ENCODE data around the gene CANT1. TPM values are rescaled to one million over a fixed set of nuclear protein-coding genes. Genes with fewer than 3 reads are reported as not detected.

The CANT1 gene
- total RNA-seq, 4 donors from 2014 or later, result 17.5 to 38.3 (median 26.6) TPM

DNA sequence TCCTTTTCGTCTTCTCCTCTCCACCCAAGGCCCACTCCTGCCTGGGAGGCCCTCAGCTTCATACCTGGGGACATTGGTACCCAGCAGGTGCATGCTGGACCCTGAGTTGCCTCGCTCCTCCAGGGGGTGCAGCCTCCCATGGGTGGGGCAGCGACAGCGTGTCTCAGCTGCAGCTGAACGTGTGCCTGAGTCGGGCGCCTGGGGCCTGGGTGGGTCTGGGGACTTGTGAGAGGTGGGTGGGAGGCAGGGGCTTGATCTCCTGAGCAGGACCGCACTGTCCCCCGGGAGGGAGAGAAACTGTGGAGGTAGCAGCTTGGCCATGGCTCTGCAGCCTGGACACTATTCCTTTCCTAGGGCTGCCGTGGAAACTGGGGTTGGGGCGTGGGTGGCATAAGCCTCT, 40.3 kb upstream of the CANT1 start:
- peaks cover 6 to 10% of the 10 kb centered on the region in 2 donors for H3K4me1 ChIP-seq
- H3K9me3 ChIP-seq, result no peaks in the 10 kb centered on the region
- ATAC-seq (no peak), DNase-seq (no peak)
- in situ Hi-C loops (cut with MboI; ENCODE audit: low sequenced_read_pairs in 4 of 4) (loop anchor here (5.0 to 25.0 kb wide), 2 partner anchors 32 to 337 kb away; no protein-coding TSS in a partner anchor), intact Hi-C loops (cut with DNase I; ENCODE audit: low total_unique reads) (no loop called here)
- peaks cover 0 to 3% (median 2%) of the 10 kb centered on the region in 3 donors for H3K27me3 ChIP-seq
- H3K36me3 ChIP-seq, result no peaks in the 10 kb centered on the region
- H3K4me3 ChIP-seq, result no peak overlapping the region
- no peak for TF ChIP-seq CTCF (IDR thresholded peaks at IDR 0.05 in 4 of 5, conservative IDR thresholded peaks at IDR 0.05 in 1 of 5)
- TF ChIP-seq POLR2A (IDR thresholded peaks at IDR 0.05), result no peak
- no peak overlapping the region for H3K27ac ChIP-seq

DNA sequence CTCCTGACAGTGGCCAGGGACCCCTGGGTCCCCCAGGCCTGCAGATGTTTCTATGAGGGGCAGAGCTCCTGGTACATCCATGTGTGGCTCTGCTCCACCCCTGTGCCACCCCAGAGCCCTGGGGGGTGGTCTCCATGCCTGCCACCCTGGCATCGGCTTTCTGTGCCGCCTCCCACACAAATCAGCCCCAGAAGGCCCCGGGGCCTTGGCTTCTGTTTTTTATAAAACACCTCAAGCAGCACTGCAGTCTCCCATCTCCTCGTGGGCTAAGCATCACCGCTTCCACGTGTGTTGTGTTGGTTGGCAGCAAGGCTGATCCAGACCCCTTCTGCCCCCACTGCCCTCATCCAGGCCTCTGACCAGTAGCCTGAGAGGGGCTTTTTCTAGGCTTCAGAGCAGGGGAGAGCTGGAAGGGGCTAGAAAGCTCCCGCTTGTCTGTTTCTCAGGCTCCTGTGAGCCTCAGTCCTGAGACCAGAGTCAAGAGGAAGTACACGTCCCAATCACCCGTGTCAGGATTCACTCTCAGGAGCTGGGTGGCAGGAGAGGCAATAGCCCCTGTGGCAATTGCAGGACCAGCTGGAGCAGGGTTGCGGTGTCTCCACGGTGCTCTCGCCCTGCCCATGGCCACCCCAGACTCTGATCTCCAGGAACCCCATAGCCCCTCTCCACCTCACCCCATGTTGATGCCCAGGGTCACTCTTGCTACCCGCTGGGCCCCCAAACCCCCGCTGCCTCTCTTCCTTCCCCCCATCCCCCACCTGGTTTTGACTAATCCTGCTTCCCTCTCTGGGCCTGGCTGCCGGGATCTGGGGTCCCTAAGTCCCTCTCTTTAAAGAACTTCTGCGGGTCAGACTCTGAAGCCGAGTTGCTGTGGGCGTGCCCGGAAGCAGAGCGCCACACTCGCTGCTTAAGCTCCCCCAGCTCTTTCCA, 39.5 kb upstream of the CANT1 start:
- Histone ChIP-seq H3K9me3 (no peaks in the 10 kb centered on the region), H3K4me1 (peaks cover 6 to 10% of the 10 kb centered on the region in 2 donors), H3K36me3 (no peaks in the 10 kb centered on the region), H3K4me3 (no peak overlapping the region), H3K27me3 (peaks cover 0 to 3% (median 2%) of the 10 kb centered on the region in 3 donors), H3K27ac (peak overlapping the region in 2 of 4 donors; percentile 51 to 61)
- TF ChIP-seq POLR2A (IDR thresholded peaks at IDR 0.05) (no peak), CTCF (IDR thresholded peaks at IDR 0.05 in 4 of 5, conservative IDR thresholded peaks at IDR 0.05 in 1 of 5) (no peak)
- ATAC-seq, result no peak
- intact Hi-C loops (cut with DNase I; ENCODE audit: low total_unique reads) (no loop called here), in situ Hi-C loops (cut with MboI; ENCODE audit: low sequenced_read_pairs in 4 of 4) (loop anchor here in 1 of 4 donors (5.0 kb wide), 1 partner anchor 33 kb away; no protein-coding TSS in a partner anchor)
- no peak for DNase-seq

DNA sequence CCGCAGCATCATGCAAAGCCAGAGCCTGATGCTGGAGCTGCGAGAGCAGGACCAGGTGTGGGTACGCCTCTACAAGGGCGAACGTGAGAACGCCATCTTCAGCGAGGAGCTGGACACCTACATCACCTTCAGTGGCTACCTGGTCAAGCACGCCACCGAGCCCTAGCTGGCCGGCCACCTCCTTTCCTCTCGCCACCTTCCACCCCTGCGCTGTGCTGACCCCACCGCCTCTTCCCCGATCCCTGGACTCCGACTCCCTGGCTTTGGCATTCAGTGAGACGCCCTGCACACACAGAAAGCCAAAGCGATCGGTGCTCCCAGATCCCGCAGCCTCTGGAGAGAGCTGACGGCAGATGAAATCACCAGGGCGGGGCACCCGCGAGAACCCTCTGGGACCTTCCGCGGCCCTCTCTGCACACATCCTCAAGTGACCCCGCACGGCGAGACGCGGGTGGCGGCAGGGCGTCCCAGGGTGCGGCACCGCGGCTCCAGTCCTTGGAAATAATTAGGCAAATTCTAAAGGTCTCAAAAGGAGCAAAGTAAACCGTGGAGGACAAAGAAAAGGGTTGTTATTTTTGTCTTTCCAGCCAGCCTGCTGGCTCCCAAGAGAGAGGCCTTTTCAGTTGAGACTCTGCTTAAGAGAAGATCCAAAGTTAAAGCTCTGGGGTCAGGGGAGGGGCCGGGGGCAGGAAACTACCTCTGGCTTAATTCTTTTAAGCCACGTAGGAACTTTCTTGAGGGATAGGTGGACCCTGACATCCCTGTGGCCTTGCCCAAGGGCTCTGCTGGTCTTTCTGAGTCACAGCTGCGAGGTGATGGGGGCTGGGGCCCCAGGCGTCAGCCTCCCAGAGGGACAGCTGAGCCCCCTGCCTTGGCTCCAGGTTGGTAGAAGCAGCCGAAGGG, 38.6 kb upstream of the CANT1 start:
- intact Hi-C loops (cut with DNase I; ENCODE audit: low total_unique reads), result loop anchor here (2.0 kb wide), 1 partner anchor 35 kb away; no protein-coding TSS in a partner anchor
- no peak for TF ChIP-seq POLR2A (IDR thresholded peaks at IDR 0.05)
- no peak for TF ChIP-seq CTCF (IDR thresholded peaks at IDR 0.05 in 4 of 5, conservative IDR thresholded peaks at IDR 0.05 in 1 of 5)
- Histone ChIP-seq H3K4me1 (peaks cover 6 to 10% of the 10 kb centered on the region in 2 donors), H3K27ac (peak overlapping the region; percentile 11 to 67 (median 56)), H3K9me3 (no peaks in the 10 kb centered on the region), H3K36me3 (no peaks in the 10 kb centered on the region), H3K4me3 (no peak overlapping the region), H3K27me3 (peaks cover 0 to 3% (median 2%) of the 10 kb centered on the region in 3 donors)
- in situ Hi-C loops (cut with MboI; ENCODE audit: low sequenced_read_pairs in 4 of 4), result loop anchor here in 1 of 4 donors (5.0 kb wide), 1 partner anchor 34 kb away; no protein-coding TSS in a partner anchor
- DNase-seq, result no peak
- ATAC-seq, result no peak

DNA sequence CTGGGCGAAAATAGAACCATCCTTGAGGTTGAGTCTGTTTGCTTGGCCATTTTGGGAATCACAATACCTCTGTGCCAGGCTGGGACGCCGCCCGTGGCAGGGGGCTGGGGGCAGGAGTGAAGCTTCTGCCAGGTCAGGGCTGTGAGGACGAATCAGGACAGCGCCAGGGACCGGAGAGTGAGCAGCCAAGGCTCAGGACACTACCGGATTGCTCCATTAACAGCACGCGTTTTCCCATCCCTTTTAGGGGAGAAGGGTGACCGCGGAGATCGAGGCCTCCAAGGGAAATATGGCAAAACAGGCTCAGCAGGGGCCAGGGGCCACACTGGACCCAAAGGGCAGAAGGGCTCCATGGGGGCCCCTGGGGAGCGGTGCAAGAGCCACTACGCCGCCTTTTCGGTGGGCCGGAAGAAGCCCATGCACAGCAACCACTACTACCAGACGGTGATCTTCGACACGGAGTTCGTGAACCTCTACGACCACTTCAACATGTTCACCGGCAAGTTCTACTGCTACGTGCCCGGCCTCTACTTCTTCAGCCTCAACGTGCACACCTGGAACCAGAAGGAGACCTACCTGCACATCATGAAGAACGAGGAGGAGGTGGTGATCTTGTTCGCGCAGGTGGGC, 37.8 kb upstream of the CANT1 start:
- TF ChIP-seq POLR2A (IDR thresholded peaks at IDR 0.05) (no peak), CTCF (IDR thresholded peaks at IDR 0.05 in 4 of 5, conservative IDR thresholded peaks at IDR 0.05 in 1 of 5) (no peak)
- Histone ChIP-seq H3K9me3 (no peaks in the 10 kb centered on the region), H3K4me1 (peaks cover 8 to 10% of the 10 kb centered on the region in 2 donors), H3K4me3 (no peak overlapping the region), H3K36me3 (no peaks in the 10 kb centered on the region), H3K27ac (peak overlapping the region; percentile 51 to 67 (median 56)), H3K27me3 (peaks cover 0 to 3% (median 2%) of the 10 kb centered on the region in 3 donors)
- no peak for DNase-seq
- intact Hi-C loops (cut with DNase I; ENCODE audit: low total_unique reads) (loop anchor here (2.0 kb wide), 1 partner anchor 35 kb away; no protein-coding TSS in a partner anchor), in situ Hi-C loops (cut with MboI; ENCODE audit: low sequenced_read_pairs in 4 of 4) (loop anchor here in 1 of 4 donors (5.0 kb wide), 1 partner anchor 35 kb away; no protein-coding TSS in a partner anchor)
- no peak for ATAC-seq
